HepG2 (cell line): ENCODE results near the gene SP1. TPM values are rescaled to one million over a fixed set of nuclear protein-coding genes. Genes with fewer than 3 reads are reported as not detected.

Source experiments
- ERF ChIP-seq: IDR thresholded peaks from 2 replicates; pipeline ENCODE4 v1.6.1; 2018; ENCODE audit warnings: missing biosample characterization, missing genetic modification reagents
- GABPA ChIP-seq, 2 experiments: IDR thresholded peaks; 2 replicates each; pipeline ENCODE4 v1.6.1; 2011 to 2016; ENCODE audit warnings: low read depth in 2 of 2, low read length in 1 of 2, missing biosample characterization in 1 of 2, missing genetic modification characterization in 1 of 2
- GLI4 ChIP-seq: sonication (generic); formaldehyde crosslinking; IDR thresholded peaks from 2 replicates; pipeline ENCODE4 v1.5.1; 2020; ENCODE audit warnings: missing genetic modification reagents, mild to moderate bottlenecking, moderate library complexity, borderline replicate concordance
- HHEX ChIP-seq: IDR thresholded peaks from 2 replicates; pipeline ENCODE4 v1.6.1; 2016; ENCODE audit warnings: control low read depth
- MIXL1 ChIP-seq: IDR thresholded peaks from 2 replicates; pipeline ENCODE4 v1.6.1; 2016
- NFYB ChIP-seq: sonication (generic); formaldehyde crosslinking; IDR thresholded peaks from 2 replicates; pipeline ENCODE4 v1.4.0; 2020; ENCODE audit warnings: missing genetic modification reagents
- NR2C2 ChIP-seq: sonication (generic); formaldehyde crosslinking; IDR thresholded peaks from 2 replicates; pipeline ENCODE4 v1.4.0; 2020; ENCODE audit warnings: missing genetic modification reagents, mild to moderate bottlenecking, moderate library complexity, borderline replicate concordance
- SRY ChIP-seq: sonication (generic); formaldehyde crosslinking; IDR thresholded peaks from 2 replicates; pipeline ENCODE4 v1.8.0; 2022; ENCODE audit warnings: mild to moderate bottlenecking, missing genetic modification reagents
- TBL1XR1 ChIP-seq: fragments of 150-350 bp; IDR thresholded peaks from 2 replicates; pipeline ENCODE4 v1.6.1; 2014; ENCODE audit warnings: borderline replicate concordance, low read length; ENCODE audit not compliant: partially characterized antibody
- YEATS2 ChIP-seq: sonication (generic); formaldehyde crosslinking; IDR thresholded peaks from 2 replicates; pipeline ENCODE4 v1.4.0; 2020; ENCODE audit warnings: missing genetic modification reagents, borderline replicate concordance
- ZNF343 ChIP-seq: sonication (generic); formaldehyde crosslinking; IDR thresholded peaks from 2 replicates; pipeline ENCODE4 v1.4.0; 2020; ENCODE audit warnings: mild to moderate bottlenecking, missing genetic modification reagents
- ZNF75D ChIP-seq: sonication (generic); formaldehyde crosslinking; IDR thresholded peaks from 2 replicates; pipeline ENCODE4 v1.8.1; 2023; ENCODE audit warnings: missing genetic modification reagents, mild to moderate bottlenecking, borderline replicate concordance
- ZNF768 ChIP-seq: sonication (generic); formaldehyde crosslinking; IDR thresholded peaks from 2 replicates; pipeline ENCODE4 v1.4.0; 2020; ENCODE audit warnings: missing genetic modification reagents
- polyA plus RNA-seq, 8 experiments: library from polyadenylated mRNA; depleted of rRNA in 3 of 8; stranded (reverse) in 7 of 8; unstranded in 1 of 8; fragments of >200 nt; fragmentation: Illumina TruSeq in 4 of 8; extraction: Trizol in 4 of 8; gene quantifications; 2 replicates each; pipeline versions ENCODE4 v1.2.1 to v1.2.3, GENCODE V29; 2011 to 2016; ENCODE audit warnings: low read depth in 4 of 8, missing spikeins in 1 of 8, mixed read lengths in 1 of 8; ENCODE audit not compliant: insufficient read depth in 1 of 8
- total RNA-seq, 5 experiments: library from RNA; depleted of rRNA; stranded (reverse); fragments of >200 nt; fragmentation: Illumina TruSeq; extraction: Trizol; gene quantifications; 2 replicates each; pipeline ENCODE4 v1.2.3, GENCODE V29; 2016; ENCODE audit warnings: low read depth in 1 of 5
- TF ChIP-seq, protein P1 (sequence below): IDR thresholded peaks from 2 replicates; pipeline ENCODE4 v1.6.1; 2016; ENCODE audit warnings: missing compliant biosample characterization, missing genetic modification reagents, borderline replicate concordance
- TF ChIP-seq, protein P2 (sequence below): IDR thresholded peaks from 2 replicates; pipeline ENCODE4 v1.6.1; 2012; ENCODE audit warnings: low read length, improper control_type of control experiment
- TF ChIP-seq, protein P3 (sequence below): sonication (generic); formaldehyde crosslinking; IDR thresholded peaks from 2 replicates; pipeline ENCODE4 v1.8.1; 2022; ENCODE audit warnings: low read depth, mild to moderate bottlenecking, missing genetic modification reagents
- TF ChIP-seq, protein P4 (sequence below), 2 experiments: sonication (generic) in 1 of 2; formaldehyde crosslinking in 1 of 2; IDR thresholded peaks; 2 replicates each; pipeline versions ENCODE4 v1.4.0 to v1.6.1; 2016 to 2020; ENCODE audit warnings: borderline replicate concordance in 1 of 2, low read depth in 1 of 2, mild to moderate bottlenecking in 1 of 2, missing genetic modification reagents in 1 of 2

Gene SP1
- total and polyA plus RNA-seq, 2 of the 13 experiments (the other 11 are each of a cell fraction or from before 2014, with no cell fraction given): 26.5 to 27.5 TPM

DNA sequence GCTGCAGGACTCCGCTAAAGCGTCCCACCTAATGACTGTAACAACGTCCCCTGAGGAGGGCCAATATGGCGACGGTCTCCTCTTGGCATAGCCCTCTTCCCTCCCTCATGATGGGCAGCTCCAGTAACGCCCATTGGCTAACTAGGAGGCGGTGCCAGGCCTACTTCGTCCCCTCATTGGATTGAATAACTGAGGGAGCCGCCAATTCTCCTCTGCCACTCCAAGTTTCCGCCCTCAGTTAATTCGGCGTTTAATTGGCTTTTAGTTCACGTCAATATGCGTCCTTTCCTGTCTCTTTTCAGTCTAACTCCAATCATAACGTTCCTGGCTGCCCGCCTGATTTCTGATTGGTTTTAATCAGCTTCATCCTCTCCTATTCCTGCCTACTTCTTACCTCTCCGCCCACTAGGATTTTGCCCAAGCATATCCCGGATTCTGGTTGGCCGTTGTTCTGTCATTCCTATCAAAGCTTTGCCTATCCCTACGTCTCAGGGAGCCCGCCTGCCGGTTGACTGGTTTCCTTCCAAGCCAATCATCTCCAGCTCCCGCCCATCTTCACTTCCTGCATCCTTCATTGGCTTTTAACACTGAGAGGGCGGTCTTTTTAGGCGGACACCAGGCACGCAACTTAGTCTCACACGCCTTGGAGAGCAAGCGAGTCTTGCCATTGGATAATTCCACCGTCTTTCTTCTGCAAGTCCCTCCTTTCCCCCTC lies 430 bp upstream of the SP1 start (continued):
- TF ChIP-seq GABPA (IDR thresholded peaks at IDR 0.05; ENCODE audit: low read depth, low read length): peak; percentile 43
- peak; percentile 79 for TF ChIP-seq GABPA (CRISPR knock-in tag; IDR thresholded peaks at IDR 0.05; ENCODE audit: low read depth)
- peak; percentile 49; the same call in 1 of the 2 replicates for TF ChIP-seq YEATS2
- TF ChIP-seq HHEX (CRISPR knock-in tag): no peak
- TF ChIP-seq ZNF343 (CRISPR knock-in tag): no peak
- TF ChIP-seq, protein P1, sequence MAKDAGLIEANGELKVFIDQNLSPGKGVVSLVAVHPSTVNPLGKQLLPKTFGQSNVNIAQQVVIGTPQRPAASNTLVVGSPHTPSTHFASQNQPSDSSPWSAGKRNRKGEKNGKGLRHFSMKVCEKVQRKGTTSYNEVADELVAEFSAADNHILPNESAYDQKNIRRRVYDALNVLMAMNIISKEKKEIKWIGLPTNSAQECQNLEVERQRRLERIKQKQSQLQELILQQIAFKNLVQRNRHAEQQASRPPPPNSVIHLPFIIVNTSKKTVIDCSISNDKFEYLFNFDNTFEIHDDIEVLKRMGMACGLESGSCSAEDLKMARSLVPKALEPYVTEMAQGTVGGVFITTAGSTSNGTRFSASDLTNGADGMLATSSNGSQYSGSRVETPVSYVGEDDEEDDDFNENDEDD (CRISPR knock-in tag): peak; percentile 47; the same call in 1 of the 2 replicates
- TF ChIP-seq ERF (CRISPR knock-in tag): peak; percentile 15; the same call in 1 of the 2 replicates
- TF ChIP-seq, protein P2, sequence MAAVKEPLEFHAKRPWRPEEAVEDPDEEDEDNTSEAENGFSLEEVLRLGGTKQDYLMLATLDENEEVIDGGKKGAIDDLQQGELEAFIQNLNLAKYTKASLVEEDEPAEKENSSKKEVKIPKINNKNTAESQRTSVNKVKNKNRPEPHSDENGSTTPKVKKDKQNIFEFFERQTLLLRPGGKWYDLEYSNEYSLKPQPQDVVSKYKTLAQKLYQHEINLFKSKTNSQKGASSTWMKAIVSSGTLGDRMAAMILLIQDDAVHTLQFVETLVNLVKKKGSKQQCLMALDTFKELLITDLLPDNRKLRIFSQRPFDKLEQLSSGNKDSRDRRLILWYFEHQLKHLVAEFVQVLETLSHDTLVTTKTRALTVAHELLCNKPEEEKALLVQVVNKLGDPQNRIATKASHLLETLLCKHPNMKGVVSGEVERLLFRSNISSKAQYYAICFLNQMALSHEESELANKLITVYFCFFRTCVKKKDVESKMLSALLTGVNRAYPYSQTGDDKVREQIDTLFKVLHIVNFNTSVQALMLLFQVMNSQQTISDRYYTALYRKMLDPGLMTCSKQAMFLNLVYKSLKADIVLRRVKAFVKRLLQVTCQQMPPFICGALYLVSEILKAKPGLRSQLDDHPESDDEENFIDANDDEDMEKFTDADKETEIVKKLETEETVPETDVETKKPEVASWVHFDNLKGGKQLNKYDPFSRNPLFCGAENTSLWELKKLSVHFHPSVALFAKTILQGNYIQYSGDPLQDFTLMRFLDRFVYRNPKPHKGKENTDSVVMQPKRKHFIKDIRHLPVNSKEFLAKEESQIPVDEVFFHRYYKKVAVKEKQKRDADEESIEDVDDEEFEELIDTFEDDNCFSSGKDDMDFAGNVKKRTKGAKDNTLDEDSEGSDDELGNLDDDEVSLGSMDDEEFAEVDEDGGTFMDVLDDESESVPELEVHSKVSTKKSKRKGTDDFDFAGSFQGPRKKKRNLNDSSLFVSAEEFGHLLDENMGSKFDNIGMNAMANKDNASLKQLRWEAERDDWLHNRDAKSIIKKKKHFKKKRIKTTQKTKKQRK: peak; percentile 98
- TF ChIP-seq, protein P3, sequence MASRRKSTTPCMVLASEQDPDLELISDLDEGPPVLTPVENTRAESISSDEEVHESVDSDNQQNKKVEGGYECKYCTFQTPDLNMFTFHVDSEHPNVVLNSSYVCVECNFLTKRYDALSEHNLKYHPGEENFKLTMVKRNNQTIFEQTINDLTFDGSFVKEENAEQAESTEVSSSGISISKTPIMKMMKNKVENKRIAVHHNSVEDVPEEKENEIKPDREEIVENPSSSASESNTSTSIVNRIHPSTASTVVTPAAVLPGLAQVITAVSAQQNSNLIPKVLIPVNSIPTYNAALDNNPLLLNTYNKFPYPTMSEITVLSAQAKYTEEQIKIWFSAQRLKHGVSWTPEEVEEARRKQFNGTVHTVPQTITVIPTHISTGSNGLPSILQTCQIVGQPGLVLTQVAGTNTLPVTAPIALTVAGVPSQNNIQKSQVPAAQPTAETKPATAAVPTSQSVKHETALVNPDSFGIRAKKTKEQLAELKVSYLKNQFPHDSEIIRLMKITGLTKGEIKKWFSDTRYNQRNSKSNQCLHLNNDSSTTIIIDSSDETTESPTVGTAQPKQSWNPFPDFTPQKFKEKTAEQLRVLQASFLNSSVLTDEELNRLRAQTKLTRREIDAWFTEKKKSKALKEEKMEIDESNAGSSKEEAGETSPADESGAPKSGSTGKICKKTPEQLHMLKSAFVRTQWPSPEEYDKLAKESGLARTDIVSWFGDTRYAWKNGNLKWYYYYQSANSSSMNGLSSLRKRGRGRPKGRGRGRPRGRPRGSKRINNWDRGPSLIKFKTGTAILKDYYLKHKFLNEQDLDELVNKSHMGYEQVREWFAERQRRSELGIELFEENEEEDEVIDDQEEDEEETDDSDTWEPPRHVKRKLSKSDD: no peak
- no peak for TF ChIP-seq GLI4 (CRISPR knock-in tag)
- no peak for TF ChIP-seq SRY (CRISPR knock-in tag)
- no peak for TF ChIP-seq ZNF75D
- peak; percentile 11; the same call in 1 of the 2 replicates for TF ChIP-seq MIXL1 (CRISPR knock-in tag)
- no peak for TF ChIP-seq ZNF768 (CRISPR knock-in tag)
- no peak for TF ChIP-seq NR2C2 (CRISPR knock-in tag)
- TF ChIP-seq, protein P4, sequence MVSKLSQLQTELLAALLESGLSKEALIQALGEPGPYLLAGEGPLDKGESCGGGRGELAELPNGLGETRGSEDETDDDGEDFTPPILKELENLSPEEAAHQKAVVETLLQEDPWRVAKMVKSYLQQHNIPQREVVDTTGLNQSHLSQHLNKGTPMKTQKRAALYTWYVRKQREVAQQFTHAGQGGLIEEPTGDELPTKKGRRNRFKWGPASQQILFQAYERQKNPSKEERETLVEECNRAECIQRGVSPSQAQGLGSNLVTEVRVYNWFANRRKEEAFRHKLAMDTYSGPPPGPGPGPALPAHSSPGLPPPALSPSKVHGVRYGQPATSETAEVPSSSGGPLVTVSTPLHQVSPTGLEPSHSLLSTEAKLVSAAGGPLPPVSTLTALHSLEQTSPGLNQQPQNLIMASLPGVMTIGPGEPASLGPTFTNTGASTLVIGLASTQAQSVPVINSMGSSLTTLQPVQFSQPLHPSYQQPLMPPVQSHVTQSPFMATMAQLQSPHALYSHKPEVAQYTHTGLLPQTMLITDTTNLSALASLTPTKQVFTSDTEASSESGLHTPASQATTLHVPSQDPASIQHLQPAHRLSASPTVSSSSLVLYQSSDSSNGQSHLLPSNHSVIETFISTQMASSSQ (IDR thresholded peaks at IDR 0.05; ENCODE audit: low read depth): no peak
- TF ChIP-seq, protein P4 (CRISPR knock-in tag; IDR thresholded peaks at IDR 0.05; ENCODE audit: borderline replicate concordance): no peak
- TF ChIP-seq TBL1XR1: no peak
- peak; percentile 98 for TF ChIP-seq NFYB (CRISPR knock-in tag)
